Retina (tissue), 1 donor: ENCODE data around the gene TSEN15.
A peak's percentile ranks its signal among the peaks of the same experiment; 100 is the strongest.
"Not testable (repeated sequence)": the region's sequence is repeated elsewhere in the genome, so short reads cannot be mapped to it uniquely, and the experiment has no call there.

Experiments used
- DNase-seq: peaks from one replicate; pipeline ENCODE4 v3.0.0-alpha.2; 2016

TSEN15 gene

DNA sequence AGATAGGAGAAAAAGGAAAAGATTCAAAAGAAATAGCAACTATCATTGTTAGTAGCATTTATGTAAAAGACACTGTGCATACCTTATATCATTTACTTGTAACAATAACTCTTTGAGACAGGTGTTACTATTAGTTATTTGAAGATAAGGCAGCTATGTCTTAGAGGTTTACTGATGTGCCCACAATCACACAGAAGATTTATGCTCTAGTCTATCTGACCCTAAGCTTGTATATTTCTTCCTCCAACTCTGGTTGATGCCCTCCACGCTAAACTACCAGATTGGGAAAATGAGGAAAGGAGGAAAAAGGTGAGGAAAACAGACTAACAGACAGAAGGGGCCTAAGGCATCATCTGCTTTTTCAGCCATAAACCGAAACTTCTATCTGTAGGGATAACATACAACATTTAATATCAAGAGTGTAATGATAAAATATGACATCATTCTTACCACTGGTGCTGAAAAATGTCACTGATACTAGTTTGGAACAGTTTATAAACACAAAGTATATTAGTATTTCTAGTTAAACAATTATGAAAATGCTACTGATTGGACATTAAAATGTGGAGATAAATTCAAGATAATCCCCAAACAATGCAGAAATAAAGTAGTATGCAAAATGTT lies 19.1 kb upstream of the TSEN15 start:
- DNase-seq = no peak

DNA sequence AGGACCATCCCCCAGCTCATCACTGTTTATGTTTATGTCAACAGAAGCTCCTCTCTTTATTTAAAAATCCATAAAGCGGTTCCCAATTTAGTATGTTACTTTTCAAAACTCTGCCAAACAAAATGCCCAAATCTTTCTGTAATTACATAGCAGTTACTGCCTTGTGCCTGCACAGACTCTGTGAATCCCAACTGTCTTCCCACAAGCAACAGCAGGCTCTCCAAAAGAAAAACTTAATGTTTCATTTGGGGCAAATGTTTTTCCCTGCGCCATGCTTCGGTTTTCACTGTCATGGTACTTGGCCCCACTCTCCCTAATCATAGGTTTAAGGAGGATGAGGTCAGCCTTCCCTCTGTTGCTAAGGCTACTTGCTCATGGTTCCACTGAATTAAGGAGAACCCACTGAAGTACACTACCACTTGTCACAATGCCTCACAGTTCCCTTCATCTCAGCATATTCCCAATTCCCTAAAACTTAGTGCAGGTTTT lies 18.6 kb upstream of the TSEN15 start:
- no peak for DNase-seq

DNA sequence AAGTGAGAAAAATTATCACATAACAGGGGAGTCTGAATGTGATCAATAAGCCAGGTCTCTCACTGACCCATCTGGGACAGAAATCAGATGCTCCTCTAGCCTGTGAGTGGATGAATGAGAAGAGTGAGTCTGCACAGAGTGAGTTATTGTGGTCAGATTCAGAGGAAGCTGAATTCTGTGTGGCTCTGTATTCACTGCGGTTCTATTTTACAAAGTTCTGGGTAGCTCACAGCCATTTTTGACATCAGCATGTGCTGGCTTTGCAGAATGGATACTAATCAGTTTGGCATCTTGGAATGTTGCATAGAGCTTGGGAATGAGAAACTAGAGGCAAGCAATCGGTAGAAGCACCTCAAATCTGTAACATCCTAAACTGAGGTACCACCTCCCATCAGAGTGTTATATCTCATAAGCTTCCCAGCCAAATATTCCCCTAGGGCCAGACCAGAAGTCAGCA lies 17.8 kb upstream of the TSEN15 start:
- no peak for DNase-seq

DNA sequence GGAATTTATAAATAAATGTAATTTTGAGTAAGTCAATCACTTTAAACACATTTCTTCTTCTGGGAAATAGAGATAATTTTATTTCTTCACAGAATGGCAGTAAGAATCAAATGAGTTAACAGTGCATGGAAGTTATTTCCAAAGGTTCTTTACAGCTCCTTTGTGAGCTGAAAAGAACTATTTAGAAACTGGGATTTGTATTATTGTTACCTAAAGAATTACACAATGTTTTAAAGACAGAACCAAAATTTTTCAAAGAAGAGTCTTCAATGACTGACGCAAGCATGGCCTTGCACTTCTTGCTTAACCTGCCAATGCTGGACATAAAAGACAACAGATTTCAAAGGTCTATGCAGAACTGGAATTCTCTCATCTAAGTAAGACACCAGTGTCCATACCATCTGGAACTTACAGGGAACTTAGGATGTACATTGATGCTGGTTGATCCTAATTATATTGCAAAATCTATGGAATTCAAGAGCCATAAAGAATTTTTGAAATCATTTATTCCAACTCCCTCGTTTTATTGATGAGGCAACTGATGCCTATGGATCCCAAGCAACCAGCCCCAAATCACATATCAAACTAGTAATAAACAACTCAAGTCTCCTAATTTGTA lies 16.7 kb upstream of the TSEN15 start:
- no peak for DNase-seq

DNA sequence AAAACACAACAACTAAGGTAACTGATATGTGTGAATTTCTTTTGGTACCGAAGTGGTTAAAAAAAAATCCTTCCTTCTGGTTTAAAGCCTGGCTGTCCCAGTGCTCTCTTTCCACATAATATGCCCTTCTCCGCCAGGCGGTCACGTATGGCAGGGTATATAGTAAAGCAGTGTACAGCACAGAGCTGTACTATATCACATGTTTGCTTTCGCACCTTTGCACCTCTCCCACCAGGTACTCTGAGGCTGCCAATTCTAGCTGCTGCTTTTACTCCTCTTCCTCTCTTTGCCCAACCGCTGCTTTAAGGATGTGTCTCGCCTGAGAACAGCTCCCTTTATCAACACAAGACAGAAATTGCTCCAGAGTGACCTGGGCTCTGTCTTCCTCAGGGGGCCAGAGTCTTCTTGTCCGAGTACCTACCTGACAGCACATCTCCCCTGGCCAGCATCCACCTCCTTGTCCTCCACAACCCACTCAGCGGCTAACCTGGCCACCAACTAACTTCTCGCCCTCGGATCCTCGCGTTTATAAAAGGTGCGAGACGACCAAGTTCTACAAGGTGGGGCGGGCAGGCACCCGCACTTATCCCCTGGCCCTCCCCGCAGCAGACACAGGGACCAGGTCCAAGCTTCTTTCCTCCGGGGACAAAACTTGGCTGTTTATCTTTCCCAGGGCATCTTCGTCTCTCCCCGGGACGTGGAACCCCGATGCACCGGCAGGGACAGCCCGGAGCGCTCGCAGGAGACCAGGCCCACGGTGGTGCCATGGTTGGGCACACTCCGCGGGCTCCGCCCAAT lies 15.6 kb upstream of the TSEN15 start:
- peak; percentile 66 for DNase-seq

DNA sequence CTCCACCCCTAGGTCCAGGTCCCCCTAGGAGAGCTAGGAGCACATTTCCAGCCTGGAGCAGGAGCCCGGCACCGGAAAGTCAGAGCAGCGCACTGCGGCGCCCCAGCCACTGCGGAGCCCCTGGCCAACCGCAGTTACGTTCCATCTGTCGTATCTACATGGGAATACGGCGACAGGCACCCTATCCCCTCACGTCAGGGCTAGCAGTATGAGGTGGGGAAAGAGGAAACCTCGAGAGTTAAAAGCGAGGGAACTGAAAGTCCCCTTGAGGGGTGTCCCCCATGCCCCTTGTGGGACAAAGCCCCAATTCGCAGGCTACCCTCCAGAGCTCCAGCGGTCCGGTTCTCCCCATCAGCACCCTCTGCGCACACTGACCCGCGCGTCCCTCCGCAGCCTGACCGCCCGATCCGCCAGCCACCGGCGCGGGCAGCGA lies 15.0 kb upstream of the TSEN15 start:
- DNase-seq = peak; percentile 90

DNA sequence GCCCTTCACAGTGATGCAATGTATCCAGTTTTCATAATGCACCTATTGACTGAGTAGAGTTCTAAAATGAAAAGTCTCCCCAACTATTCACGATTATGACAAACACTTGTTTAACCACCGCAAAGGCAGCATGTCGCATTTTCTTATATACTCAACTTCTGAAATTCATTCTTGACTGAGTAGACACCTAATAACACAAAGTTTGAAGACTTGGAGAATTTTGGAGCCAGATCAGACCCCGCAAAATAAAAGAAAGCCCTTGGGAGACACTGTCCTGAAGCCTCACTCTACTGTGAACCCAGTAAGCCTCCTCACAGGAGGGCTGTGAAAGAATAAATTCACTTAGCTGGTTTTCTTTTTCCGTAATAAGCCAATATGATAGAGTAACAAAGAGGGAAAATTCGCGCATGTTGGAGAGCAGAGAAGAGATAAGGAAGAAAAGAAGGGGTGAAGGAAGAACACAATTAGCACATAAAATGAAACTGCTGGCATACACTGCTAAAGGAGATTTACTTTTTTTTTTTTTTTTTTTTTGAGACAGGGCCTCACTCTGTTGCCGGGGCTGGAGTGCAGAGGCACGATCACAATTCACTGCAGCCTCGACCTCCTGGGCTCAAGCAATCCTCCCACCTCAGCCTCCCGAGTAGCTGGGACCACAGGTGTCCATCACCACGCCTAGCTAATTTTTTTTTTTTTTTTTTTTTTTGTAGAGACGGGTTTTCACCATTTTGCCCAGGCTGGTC lies 13.5 kb upstream of the TSEN15 start:
- no peak for DNase-seq

DNA sequence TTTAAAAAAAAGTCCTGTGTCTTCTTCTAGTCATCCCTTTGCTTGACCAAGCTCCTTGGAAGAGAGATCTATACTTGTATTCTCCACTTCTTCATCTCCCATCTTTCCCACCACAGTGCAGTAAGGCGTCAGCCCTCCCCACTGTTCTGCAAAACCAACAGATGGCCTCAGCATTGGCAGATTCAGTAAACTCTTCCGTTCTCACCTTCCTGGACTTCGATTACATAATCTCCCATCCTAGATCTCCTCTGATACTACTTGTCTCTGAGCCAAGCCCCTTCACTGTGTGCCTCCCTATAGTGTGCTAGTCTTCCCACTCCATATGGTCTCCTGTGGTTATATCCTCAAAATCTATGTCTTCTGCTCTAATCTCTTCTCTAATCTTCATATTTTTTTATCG lies 12.4 kb upstream of the TSEN15 start:
- no peak for DNase-seq

DNA sequence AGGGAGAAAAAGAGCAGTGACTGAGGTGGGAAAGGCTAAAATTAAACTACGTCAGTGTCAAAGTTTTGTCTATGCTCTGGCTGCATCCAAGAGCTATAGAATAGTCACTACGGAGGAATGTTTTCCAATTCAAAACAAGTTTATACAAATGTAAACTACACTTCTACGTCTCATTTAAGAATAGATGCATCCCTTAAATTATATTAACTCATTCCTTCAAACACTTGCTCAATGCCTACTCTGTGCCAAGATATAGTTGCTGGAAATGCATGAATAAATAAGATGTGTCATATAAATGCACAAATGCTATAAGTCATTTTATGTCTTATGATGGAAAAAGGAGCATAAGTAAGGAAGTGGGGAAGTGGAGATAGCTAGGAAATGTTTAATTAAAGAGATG lies 9.8 kb upstream of the TSEN15 start:
- no peak for DNase-seq

DNA sequence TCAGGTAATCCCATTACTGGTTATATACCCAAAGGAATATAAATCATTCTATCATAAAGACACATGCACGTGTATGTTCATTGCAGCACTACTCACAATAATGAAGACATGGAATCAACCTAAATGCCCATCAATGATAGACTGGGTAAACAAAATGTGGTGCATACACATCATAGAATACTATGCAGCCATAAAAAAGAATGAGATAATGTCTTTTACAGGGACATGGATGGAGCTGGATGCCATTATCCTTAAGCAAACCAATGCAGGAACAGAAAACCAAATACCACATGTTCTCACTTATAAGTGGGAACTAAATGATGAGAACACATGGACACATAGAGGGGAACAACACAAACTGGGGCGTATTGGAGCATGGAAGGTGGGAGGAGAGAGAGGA lies 8.2 kb upstream of the TSEN15 start:
- DNase-seq = not testable (repeated sequence)

DNA sequence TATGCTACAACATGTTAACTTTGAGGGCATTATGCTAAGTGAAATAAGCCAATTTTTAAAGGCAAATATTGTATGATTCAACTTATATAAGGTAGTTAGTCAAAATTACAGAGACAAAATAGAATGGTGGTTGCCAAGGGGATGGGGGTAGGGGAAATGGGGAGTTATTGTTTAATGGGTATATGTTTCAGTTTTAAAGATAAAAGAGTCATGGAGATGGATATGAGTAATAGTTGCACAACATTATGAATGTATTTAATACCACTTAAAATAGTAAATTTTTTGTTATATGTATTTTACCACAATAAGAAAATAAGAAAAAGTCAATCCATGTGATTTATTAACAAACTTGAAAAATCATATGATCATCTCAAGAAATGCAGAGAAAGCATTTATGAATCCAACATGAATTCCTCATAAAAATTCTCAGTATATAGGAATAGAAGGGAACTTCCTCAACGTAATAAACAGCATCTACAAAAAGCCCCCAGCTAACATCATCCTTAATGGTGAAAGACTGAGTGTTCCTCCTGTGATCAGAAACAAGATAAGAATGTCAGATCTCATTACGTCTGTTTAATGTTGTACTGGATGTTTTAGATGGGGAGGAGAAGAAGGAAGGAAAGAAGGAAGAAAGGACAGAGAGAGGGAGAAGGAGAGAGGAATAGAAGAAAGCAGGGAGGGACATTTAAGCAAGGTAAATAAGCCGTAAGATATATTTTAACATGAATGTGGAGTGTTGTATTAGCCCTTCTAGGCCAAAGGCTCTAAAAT lies 6.7 kb upstream of the TSEN15 start:
- DNase-seq = no peak

DNA sequence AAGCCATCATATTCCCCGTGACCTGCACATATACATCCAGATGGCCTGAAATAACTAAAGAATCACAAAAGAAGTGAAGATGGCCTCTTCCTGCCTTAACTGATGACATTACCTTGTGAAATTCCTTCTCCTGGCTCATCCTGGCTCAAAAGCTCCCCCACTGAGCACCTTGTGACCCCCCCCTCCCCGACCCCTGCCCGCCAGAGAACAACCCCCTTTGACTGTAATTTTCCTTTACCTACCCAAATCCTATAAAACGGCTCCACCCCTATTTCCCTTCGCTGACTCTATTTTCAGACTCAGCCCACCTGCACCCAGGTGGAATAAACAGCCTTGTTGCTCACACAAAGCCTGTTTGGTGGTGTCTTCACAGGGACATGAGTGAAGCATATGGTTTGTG lies 4.0 kb upstream of the TSEN15 start:
- not testable (repeated sequence) for DNase-seq

DNA sequence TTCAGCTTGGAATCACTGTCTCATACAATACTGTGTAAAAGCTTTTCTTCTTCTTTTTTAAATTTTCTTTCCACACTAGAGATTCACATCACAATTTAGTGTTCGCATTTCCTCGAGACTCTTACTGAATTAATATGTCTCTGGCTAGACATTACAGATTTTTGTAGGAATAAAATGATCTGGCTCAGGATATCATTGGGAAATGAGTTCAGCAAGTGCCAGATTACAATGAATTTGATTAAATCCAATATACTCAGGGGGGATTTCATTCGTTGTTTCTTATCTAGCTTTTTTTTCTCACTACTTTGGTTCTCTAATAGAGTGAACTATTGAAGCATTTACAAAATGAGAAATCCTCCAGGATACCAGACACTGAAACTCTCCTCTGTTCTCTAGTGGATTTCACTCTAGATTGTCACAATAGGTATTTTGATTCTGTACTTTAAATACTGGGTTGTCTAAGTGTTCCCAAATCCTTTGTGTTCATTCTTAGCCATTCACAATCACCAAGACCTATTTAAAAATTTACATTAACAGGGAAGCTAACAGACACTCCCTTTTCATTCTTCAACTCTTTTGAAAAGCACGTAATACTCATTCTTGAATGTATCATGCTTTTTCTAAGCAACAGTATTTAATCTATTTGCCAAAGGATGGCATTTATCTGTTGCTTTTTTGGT lies 2.8 kb upstream of the TSEN15 start:
- DNase-seq = peak; percentile 9

DNA sequence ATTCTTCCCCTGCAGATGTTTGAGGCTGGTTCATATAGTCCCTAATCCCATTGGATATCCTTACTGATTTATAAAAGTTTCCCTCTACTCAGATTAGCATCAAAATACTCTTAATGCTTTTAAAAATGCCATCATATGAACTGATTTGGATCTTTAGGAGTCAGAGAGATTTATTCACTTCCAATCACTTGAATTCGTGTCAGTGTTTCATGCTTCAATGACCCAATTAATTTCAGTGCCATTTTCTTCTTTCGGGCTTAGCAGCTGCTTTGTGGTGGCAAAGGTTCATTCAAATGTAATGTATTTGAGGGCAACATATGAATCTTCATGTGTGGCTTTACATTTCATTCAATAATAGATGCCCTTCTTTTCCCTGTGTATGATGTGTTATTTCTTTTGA lies 2.2 kb upstream of the TSEN15 start:
- peak; percentile 45 for DNase-seq

DNA sequence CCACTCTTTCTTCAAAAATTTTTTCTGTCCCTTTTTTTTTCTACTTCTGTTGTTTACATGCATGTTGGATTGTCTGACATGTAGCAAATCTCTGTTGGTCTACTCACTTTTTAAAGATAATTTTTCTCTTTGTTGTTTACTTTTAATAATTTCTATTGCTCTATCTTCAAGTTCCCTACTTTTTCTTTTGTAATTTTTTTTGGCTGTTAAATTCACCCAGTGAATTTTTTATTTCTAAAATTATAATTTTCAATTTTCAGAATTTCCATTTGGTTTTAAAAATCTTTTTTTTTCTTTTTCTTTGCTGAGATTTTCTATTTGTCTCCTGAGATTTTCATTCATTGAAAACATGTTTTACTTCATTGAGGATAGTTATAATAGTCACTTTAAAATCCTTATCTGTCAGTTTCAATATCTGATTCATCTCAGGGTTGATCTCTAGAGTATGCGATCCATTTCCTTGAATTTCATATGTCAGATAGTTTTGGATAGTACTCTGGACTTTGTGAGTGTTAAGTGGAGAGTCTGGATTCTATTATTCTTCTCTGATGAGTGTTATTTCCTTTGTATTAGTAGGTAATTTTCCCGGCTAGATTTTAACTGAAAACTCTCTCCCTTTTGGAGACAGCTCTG lies 1.6 kb upstream of the TSEN15 start:
- no peak for DNase-seq

DNA sequence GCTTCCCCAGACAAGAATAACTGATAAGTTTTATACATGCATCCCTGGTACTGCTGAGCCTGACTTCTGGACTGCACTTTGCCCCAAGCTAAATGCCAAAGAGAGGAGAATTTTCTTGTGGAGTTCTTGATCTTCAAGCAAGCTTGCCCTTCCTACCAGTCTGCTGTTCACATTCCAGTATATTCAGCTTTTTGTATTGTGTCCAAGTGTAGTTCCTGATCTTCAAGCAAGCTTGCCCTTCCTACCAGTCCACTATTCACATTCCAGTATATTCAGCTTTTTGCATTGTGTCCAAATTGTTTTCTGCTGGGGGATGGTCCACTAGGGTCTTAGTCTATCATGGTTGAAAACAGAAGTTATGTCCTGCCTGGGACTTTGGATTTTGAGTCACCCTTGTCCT lies 894 bp upstream of the TSEN15 start:
- DNase-seq = no peak

DNA sequence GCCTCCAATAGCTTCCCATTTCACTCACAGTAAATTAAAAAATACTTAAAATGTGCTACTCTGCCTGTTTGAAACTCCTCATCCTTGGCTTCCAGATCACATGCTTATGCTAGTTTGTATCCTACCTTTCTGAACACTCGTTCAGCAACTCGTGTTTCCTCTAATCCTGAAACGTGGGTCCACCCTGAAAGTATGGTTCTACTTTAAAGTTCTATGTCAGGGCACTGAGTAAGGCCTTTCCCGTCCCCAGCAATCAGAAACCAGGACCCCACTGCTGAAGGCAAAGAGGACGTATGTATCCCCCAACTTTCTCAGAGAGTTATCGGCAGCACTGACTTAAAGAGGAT lies 419 bp upstream of the TSEN15 start:
- no peak for DNase-seq

DNA sequence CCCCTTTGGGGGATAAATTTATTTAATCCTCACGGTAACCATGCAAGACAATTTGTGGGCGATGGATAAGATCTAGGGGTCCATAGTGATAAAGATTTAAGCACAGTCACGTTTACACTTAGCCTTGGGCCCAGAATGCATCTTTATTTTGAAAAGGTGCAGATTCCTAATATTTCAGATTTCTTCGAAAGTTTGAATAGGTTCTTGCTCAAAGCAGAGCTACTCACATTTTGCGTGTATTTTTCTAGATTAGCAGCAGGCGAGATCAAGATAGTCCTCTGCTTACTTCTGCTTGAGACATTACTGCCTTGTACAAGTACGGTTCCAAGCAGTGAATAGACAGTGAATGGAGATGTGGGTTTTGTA lies 647 bp downstream of the TSEN15 start:
- no peak for DNase-seq

DNA sequence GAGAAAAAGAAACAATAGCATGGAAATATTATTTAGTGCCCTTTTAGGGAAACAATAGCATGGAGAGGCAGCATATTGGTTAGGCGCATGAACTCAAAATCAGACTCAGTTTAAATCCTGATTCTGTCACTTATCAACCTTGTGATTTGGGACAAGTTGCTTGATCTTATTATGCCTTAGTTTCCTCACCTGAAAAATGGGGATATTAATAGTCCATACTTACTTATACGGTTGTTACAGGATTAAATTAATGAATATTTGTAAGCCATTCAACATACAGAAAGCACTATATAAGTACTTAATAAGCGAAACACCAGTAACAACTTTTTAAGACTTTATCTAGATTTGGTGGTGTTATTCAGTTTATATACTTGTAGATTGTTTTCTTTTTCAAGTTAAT lies 1.2 kb downstream of the TSEN15 start:
- no peak for DNase-seq

DNA sequence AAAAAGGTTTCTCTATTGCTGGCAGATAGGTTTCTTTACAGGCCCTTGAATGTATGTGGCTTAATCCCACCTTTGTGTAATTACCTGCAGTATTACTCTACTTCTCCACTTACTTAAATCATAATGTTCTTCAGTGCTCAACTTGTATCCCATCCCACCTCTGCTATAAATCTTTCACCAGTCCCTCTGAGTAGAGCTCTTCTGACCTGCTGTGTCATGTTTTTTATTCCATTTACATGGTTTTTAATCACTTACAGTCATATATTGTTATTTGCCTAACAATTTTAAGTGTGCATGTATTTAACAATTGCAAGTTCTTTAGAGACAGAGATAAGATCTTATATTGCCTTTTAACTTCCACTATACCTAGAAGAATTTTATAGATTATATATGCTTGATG lies 2.4 kb downstream of the TSEN15 start:
- DNase-seq = no peak

DNA sequence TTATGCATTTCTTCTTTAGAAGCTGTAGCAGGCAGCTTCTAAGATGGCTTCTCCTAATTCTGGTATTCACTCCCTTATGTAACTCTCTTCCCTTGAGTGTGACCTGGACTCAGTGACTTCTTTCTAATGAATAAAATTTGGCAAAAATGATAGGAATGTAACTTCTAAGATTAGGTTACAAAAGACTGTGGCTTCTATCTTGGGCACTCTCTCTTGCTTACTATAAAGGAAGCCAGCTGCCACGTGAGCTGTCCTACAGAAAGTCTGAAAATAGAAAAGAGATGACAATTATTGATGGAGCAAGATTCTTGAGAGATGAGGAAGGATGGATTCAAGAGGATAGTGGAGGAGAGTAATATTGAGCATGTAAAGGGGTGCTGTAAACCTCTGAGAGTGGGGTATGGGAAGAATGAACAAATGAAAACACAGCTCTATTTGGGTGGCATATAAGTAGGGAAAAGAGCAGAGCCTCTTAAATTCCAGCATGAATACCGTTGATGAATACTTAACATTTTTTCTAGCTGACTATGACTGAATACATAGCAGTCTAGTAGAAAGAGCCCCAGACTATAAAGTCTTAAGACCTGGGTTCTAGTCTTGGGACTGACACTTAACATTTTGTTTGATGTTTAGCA lies 5.5 kb downstream of the TSEN15 start:
- DNase-seq = no peak
